HepG2 (cell line): ENCODE measurements around the gene RGS19. TPM values are rescaled to one million over a fixed set of nuclear protein-coding genes. Genes with fewer than 3 reads are reported as not detected.

Experiments
- ARNT ChIP-seq: fragments of 450-650 bp; IDR thresholded peaks from 2 replicates; pipeline ENCODE4 v1.6.1; 2017
- ATM ChIP-seq: fragments of 450-650 bp; IDR thresholded peaks from 2 replicates; pipeline ENCODE4 v1.7.1; 2017; ENCODE audit warnings: mild to moderate bottlenecking, borderline replicate concordance
- ETV6 ChIP-seq: sonication (generic); formaldehyde crosslinking; conservative IDR thresholded peaks from 2 replicates; pipeline ENCODE4 v1.4.0; 2020; ENCODE audit warnings: missing genetic modification reagents
- GABPA ChIP-seq, 2 experiments: IDR thresholded peaks; 2 replicates each; pipeline ENCODE4 v1.6.1; 2011 to 2016; ENCODE audit warnings: low read depth in 2 of 2, low read length in 1 of 2, missing biosample characterization in 1 of 2, missing genetic modification characterization in 1 of 2
- MED13 ChIP-seq: sonication (generic); formaldehyde crosslinking; IDR thresholded peaks from 2 replicates; pipeline ENCODE4 v1.5.0; 2020; ENCODE audit warnings: missing genetic modification reagents
- MLLT10 ChIP-seq: sonication (generic); formaldehyde crosslinking; IDR thresholded peaks from 2 replicates; pipeline ENCODE4 v1.4.0; 2020; ENCODE audit warnings: missing genetic modification reagents
- MTA3 ChIP-seq: sonication (generic); formaldehyde crosslinking; IDR thresholded peaks from 2 replicates; pipeline ENCODE4 v1.4.0; 2020; ENCODE audit warnings: missing genetic modification reagents
- NCOA5 ChIP-seq: sonication (generic); formaldehyde crosslinking; IDR thresholded peaks from 2 replicates; pipeline ENCODE4 v1.4.0; 2020; ENCODE audit warnings: missing genetic modification reagents
- POGZ ChIP-seq: sonication (generic); formaldehyde crosslinking; IDR thresholded peaks from 2 replicates; pipeline ENCODE4 v1.4.0; 2020; ENCODE audit warnings: mild to moderate bottlenecking, missing genetic modification reagents
- RORA ChIP-seq: sonication (generic); formaldehyde crosslinking; IDR thresholded peaks from 2 replicates; pipeline ENCODE4 v1.5.0; 2020; ENCODE audit warnings: mild to moderate bottlenecking, missing genetic modification reagents, moderate library complexity
- SIN3B ChIP-seq: fragments of 150-350 bp; IDR thresholded peaks from 2 replicates; pipeline ENCODE4 v1.6.1; 2014; ENCODE audit warnings: low read length
- SOX5 ChIP-seq: IDR thresholded peaks from 2 replicates; pipeline ENCODE4 v1.6.1; 2016; ENCODE audit warnings: borderline replicate concordance
- TBP ChIP-seq: sonication (generic); formaldehyde crosslinking; IDR thresholded peaks from 2 replicates; pipeline ENCODE4 v1.5.0; 2020; ENCODE audit warnings: missing genetic modification reagents
- THAP11 ChIP-seq: IDR thresholded peaks from 2 replicates; pipeline ENCODE4 v1.6.1; 2016; ENCODE audit warnings: missing biosample characterization, missing genetic modification reagents
- ZBTB1 ChIP-seq: sonication (generic); formaldehyde crosslinking; IDR thresholded peaks from 2 replicates; pipeline ENCODE4 v1.4.0; 2020; ENCODE audit warnings: missing genetic modification reagents, borderline replicate concordance
- ZIK1 ChIP-seq: sonication (generic); formaldehyde crosslinking; IDR thresholded peaks from 2 replicates; pipeline ENCODE4 v1.5.0; 2020; ENCODE audit warnings: mild to moderate bottlenecking, low read depth, missing genetic modification reagents, borderline replicate concordance
- ZKSCAN1 ChIP-seq: fragments of 150-350 bp; IDR thresholded peaks from 2 replicates; pipeline ENCODE4 v1.6.1; 2014; ENCODE audit warnings: low read length
- ZKSCAN8 ChIP-seq: IDR thresholded peaks from 2 replicates; pipeline ENCODE4 v1.6.1; 2016; ENCODE audit warnings: borderline replicate concordance, missing genetic modification reagents, missing compliant biosample characterization
- ZNF263 ChIP-seq: sonication (generic); formaldehyde crosslinking; IDR thresholded peaks from 2 replicates; pipeline ENCODE4 v1.4.0; 2020; ENCODE audit warnings: missing genetic modification reagents
- ZNF34 ChIP-seq: sonication (generic); formaldehyde crosslinking; IDR thresholded peaks from 2 replicates; pipeline ENCODE4 v1.4.0; 2020; ENCODE audit warnings: mild to moderate bottlenecking, missing genetic modification reagents, borderline replicate concordance
- ZNF644 ChIP-seq: IDR thresholded peaks from 2 replicates; pipeline ENCODE4 v1.6.1; 2016; ENCODE audit warnings: low read depth
- ZNF720 ChIP-seq: sonication (generic); formaldehyde crosslinking; IDR thresholded peaks from 2 replicates; pipeline ENCODE4 v1.4.0; 2020; ENCODE audit warnings: missing genetic modification reagents
- ZNF781 ChIP-seq: sonication (generic); formaldehyde crosslinking; IDR thresholded peaks from 2 replicates; pipeline ENCODE4 v1.5.1; 2020; ENCODE audit warnings: borderline replicate concordance, mild to moderate bottlenecking, missing genetic modification reagents; ENCODE audit errors: not compliant biosample characterization
- ZNF891 ChIP-seq: sonication (generic); formaldehyde crosslinking; IDR thresholded peaks from 2 replicates; pipeline ENCODE4 v1.5.0; 2020; ENCODE audit warnings: mild to moderate bottlenecking, missing genetic modification reagents
- polyA plus RNA-seq, 8 experiments: library from polyadenylated mRNA; depleted of rRNA in 3 of 8; stranded (reverse) in 7 of 8; unstranded in 1 of 8; fragments of >200 nt; fragmentation: Illumina TruSeq in 4 of 8; extraction: Trizol in 4 of 8; gene quantifications; 2 replicates each; pipeline versions ENCODE4 v1.2.1 to v1.2.3, GENCODE V29; 2011 to 2016; ENCODE audit warnings: low read depth in 4 of 8, missing spikeins in 1 of 8, mixed read lengths in 1 of 8; ENCODE audit not compliant: insufficient read depth in 1 of 8
- total RNA-seq, 5 experiments: library from RNA; depleted of rRNA; stranded (reverse); fragments of >200 nt; fragmentation: Illumina TruSeq; extraction: Trizol; gene quantifications; 2 replicates each; pipeline ENCODE4 v1.2.3, GENCODE V29; 2016; ENCODE audit warnings: low read depth in 1 of 5
- TF ChIP-seq, protein P1 (sequence below): sonication (generic); formaldehyde crosslinking; IDR thresholded peaks from 2 replicates; pipeline ENCODE4 v1.4.0; 2020; ENCODE audit warnings: missing genetic modification reagents
- TF ChIP-seq, protein P2 (sequence below): sonication (generic); formaldehyde crosslinking; IDR thresholded peaks from 2 replicates; pipeline ENCODE4 v1.5.1; 2020; ENCODE audit warnings: mild to moderate bottlenecking, missing genetic modification reagents, borderline replicate concordance
- TF ChIP-seq, protein P3 (sequence below): sonication (generic); formaldehyde crosslinking; IDR thresholded peaks from 2 replicates; pipeline ENCODE4 v1.8.0; 2022; ENCODE audit warnings: missing genetic modification reagents, mild to moderate bottlenecking, moderate library complexity, borderline replicate concordance

Gene RGS19
- total and polyA plus RNA-seq, 2 of the 13 experiments (the other 11 are each of a cell fraction or from before 2014, with no cell fraction given), result 10.7 to 11.9 TPM

DNA sequence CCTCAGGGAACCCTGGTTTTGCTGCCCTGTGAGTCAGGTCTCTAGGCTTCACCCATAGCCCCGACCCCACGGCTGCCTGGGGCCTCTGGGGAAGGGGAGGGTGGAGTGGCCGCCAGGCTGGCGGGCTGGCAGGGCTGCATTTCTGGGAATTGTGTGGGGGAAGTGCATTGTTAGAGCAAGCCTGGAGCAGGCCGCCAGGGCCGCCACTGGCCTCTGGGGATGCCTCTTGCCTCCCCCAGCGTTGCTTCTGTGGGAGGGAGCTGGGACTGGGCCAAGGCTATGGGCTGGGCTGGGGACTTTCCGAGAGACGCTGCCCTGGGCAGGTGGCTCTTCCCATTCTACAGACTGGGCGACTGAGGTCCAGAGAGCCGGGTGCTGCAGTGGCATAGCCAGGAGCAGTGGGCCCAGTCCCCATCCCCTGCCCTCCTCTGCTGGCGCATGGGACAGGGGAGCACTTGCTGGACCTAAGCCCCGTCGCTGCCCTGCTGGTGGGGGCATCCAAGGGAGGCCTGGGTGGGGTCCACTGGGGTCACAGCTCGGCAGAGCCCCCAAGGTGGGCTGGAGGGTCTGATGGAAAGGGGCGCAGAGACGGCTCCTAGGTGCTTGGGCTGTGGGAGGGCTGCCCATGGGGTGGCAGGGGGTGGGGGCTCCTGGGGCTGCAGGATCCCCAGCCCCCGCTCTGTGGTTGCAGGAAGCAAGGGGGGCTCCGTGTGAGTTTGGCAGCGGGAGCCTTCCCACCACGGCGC lies 23.3 kb downstream of the RGS19 start (continued):
- TF ChIP-seq, protein P1, sequence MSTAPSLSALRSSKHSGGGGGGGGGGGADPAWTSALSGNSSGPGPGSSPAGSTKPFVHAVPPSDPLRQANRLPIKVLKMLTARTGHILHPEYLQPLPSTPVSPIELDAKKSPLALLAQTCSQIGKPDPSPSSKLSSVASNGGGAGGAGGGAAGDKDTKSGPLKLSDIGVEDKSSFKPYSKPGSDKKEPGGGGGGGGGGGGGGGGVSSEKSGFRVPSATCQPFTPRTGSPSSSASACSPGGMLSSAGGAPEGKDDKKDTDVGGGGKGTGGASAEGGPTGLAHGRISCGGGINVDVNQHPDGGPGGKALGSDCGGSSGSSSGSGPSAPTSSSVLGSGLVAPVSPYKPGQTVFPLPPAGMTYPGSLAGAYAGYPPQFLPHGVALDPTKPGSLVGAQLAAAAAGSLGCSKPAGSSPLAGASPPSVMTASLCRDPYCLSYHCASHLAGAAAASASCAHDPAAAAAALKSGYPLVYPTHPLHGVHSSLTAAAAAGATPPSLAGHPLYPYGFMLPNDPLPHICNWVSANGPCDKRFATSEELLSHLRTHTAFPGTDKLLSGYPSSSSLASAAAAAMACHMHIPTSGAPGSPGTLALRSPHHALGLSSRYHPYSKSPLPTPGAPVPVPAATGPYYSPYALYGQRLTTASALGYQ, result peak; percentile 34; the same call in 1 of the 2 replicates
- TF ChIP-seq ARNT (no peak), RORA (CRISPR knock-in tag) (no peak), GABPA (IDR thresholded peaks at IDR 0.05; ENCODE audit: low read depth, low read length) (no peak), GABPA (CRISPR knock-in tag; IDR thresholded peaks at IDR 0.05; ENCODE audit: low read depth) (no peak), ZNF263 (CRISPR knock-in tag) (no peak; the same call in 1 of the 2 replicates), ZNF34 (CRISPR knock-in tag) (peak; percentile 71; the same call in 1 of the 2 replicates), ZNF781 (CRISPR knock-in tag) (peak; percentile 37), ZIK1 (CRISPR knock-in tag) (no peak), THAP11 (CRISPR knock-in tag) (peak; percentile 75), MLLT10 (CRISPR knock-in tag) (no peak), ZNF644 (CRISPR knock-in tag) (peak; percentile 15; the same call in 1 of the 2 replicates), MED13 (0 out of 2 replicates have a peak, but pooled peaks have one; percentile 35), ZKSCAN8 (CRISPR knock-in tag) (peak; percentile 73), ZKSCAN1 (peak; percentile 13; the same call in 1 of the 2 replicates), SIN3B (no peak), MTA3 (CRISPR knock-in tag) (no peak), ATM (no peak), POGZ (CRISPR knock-in tag) (0 out of 2 replicates have a peak, but pooled peaks have one; percentile 14), SOX5 (peak; percentile 75), TBP (0 out of 2 replicates have a peak, but pooled peaks have one; percentile 29), ZBTB1 (no peak), NCOA5 (CRISPR knock-in tag) (no peak), ETV6 (CRISPR knock-in tag) (peak; percentile 25; the same call in 1 of the 2 replicates), ZNF720 (CRISPR knock-in tag) (no peak; the same call in 1 of the 2 replicates), ZNF891 (CRISPR knock-in tag) (no peak)
- TF ChIP-seq, protein P2, sequence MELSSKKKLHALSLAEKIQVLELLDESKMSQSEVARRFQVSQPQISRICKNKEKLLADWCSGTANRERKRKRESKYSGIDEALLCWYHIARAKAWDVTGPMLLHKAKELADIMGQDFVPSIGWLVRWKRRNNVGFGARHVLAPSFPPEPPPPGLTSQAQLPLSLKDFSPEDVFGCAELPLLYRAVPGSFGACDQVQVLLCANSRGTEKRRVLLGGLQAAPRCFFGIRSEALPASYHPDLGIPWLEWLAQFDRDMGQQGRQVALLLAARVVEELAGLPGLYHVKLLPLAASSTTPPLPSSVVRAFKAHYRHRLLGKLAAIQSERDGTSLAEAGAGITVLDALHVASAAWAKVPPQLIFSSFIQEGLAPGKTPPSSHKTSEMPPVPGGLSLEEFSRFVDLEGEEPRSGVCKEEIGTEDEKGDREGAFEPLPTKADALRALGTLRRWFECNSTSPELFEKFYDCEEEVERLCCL (CRISPR knock-in tag), result no peak; the same call in 1 of the 2 replicates
- TF ChIP-seq, protein P3, sequence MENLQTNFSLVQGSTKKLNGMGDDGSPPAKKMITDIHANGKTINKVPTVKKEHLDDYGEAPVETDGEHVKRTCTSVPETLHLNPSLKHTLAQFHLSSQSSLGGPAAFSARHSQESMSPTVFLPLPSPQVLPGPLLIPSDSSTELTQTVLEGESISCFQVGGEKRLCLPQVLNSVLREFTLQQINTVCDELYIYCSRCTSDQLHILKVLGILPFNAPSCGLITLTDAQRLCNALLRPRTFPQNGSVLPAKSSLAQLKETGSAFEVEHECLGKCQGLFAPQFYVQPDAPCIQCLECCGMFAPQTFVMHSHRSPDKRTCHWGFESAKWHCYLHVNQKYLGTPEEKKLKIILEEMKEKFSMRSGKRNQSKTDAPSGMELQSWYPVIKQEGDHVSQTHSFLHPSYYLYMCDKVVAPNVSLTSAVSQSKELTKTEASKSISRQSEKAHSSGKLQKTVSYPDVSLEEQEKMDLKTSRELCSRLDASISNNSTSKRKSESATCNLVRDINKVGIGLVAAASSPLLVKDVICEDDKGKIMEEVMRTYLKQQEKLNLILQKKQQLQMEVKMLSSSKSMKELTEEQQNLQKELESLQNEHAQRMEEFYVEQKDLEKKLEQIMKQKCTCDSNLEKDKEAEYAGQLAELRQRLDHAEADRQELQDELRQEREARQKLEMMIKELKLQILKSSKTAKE (CRISPR knock-in tag), result no peak
